NCI-H2081 (cell line): Measurements from ENCODE around the gene SERPINA9.

Source experiments
- DNase-seq, 2 experiments: peaks; one replicate each; lab custom pipeline; 2025; lab: John Stamatoyannopoulos, UW

The SERPINA9 gene

DNA sequence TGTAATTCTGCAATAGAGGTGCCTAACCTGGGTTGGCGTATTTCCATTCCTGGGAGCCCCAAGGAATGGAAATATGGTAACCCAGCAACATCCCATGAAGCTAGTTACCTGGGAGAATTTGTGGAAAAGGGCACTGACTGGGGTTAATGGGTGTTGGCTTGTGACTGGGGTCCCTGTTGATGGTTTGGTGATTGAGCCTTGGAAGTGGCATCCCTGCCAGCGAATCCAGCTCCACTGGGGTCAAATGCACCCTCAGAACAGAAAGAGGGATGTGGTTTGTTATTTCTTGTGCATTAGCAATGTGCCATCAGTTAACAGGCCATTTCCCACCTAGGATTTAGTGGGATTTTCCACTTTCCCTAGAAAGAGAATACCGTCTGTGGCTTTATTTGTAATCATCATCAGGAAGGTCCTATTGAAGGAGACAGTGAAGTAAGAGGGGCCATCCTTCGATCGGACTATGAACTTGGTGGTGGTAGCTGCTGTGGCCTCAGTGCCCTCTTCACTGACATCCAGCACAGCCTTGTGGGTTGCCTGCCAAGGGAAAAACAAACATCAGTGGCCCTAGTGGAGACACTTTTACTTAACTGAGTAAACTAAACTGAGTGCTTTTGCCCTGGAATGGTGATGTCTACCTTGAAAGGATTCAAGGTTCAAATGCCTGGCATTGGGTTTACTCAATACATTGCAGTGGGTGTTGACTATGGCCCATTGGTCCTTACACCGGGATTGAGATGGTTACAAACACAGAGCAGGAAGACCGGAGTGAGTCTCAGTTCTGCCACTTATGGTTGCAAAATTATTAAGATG, 13.0 kb downstream of the SERPINA9 start:
- DNase-seq = no peak

GRCh38 chr14:94462219-94462551, 13.8 kb downstream of the SERPINA9 start:
- no peak for DNase-seq

- DNase-seq = no peak
These were observed 14.3 kb downstream of the SERPINA9 start for GRCh38 chr14:94461526-94462218.

GRCh38 chr14:94460631-94461416, 15.2 kb downstream of the SERPINA9 start:
- DNase-seq = no peak

GRCh38 chr14:94458558-94459205, 17.3 kb downstream of the SERPINA9 start:
- DNase-seq = no peak

DNA sequence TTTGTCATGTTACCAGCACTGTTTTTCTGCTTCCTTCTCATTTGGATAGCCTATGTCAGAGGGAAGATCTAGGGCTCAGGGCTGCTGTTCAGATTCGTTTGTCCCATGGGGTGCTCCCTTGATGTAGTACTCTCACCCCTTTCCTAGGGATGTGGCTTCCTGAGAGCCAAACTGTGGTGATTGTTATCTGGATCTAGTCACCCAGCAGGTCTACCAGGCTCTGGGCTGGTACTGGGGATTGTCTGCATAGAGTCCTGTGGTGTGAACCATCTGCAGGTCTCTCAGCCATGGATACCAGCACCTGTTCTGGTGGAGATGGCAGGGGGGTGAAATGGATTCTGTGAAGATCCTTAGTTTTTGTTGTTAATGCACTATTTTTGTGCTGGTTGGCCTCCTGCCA, 17.9 kb downstream of the SERPINA9 start:
- no peak for DNase-seq

DNA sequence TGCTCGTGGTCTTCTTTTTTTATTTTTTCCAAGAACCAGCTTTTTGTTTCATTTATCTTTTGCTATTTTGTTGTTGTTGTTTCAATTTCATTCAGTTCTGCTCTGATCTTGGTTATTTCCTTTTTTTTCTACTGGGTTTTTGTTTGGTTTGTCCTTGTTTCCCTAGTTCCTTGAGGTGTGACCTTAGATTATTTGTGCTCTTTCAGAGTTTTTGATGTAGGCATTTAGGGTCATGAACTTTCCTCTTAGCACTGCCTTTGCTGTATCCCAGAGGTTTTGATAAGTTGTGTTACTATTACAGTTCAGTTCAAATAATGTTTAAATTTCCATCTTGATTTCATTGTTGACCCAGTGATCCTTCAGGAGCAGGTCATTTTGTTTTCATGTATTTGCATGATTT, 20.1 kb downstream of the SERPINA9 start:
- no peak for DNase-seq

DNA sequence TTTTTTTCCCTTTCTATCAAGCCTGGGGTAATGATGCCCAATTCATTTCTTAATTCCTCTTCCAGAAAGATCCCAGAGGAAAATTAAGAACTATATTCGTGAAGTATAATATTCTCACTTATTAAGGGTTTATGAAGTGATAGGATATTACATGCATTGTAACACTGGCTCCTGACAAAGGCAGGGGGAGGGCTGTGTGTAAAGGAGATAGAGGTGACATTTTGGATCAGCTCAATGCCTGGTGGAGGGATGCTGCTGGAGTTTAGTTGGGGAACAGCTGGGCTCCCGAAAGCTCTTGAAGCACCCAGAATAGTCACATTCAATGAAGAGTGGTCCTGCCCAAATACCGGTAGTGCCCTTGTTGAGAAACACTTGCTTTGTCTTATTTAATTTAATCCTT, 24.2 kb downstream of the SERPINA9 start:
- DNase-seq = no peak

- DNase-seq = no peak
These were observed 24.8 kb downstream of the SERPINA9 start for GRCh38 chr14:94451091-94451771.

- DNase-seq = no peak
These were observed 25.3 kb downstream of the SERPINA9 start for GRCh38 chr14:94450722-94451090.

GRCh38 chr14:94449930-94450329, 26.1 kb downstream of the SERPINA9 start:
- no peak for DNase-seq

DNA sequence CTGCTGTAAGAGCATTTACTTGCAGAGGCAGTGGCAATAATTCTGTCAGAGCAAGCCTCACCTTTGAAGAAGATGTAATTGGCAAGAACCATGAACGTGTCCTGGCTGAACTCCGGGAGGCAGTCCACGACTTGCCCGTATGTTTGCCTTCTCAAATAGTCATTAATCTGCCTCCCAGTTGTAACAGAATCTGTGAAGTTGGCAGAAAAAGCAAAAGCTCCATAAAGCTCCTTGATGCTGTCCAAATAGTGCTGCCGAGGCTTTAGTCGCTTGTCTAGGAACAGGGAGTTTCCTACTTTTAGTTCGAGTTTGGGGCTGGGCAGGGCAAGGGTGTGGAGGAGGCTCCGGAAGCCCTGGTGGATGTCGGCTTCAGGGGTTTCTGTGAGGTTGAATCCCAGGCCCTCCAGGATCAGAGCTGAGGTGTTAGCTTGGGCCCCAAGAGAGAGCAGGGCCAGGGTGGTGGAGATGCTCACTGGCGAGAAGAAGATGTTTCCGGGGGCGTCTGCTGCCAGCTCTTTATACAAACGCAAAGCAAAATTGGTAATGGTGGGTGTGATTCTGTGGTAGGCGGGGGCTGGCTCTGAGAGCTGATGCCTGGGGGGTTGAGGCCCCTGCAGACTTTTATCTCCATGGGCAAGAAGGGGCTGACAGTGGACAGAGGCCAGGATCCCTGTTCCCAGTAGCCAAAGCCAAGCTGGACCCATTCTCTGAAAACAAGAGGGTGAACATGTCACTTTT, 27.8 kb downstream of the SERPINA9 start:
- no peak for DNase-seq

GRCh38 chr14:94447206-94447605, 28.8 kb downstream of the SERPINA9 start:
- no peak for DNase-seq

DNA sequence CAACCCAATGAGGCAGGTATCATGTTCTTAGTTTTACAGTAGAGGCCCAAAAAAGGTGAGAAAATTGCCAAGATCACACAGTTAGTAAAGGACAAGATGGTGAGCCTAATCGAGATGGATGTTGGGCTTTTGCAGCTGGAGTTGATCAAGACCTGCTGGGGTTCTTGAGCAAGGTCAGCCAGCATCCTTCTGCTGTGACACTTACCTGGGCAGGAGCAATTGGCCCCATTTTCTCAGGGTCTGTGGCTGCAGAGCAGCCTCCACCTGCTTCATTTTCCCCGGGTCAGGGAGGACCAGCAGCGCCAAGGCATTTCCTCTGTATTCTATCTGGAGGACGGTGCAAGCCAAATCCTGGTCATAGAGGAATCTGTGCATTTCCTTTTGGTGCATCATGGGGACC, 29.9 kb downstream of the SERPINA9 start:
- no peak for DNase-seq

GRCh38 chr14:94445003-94445402, 31.0 kb downstream of the SERPINA9 start:
- DNase-seq = no peak

GRCh38 chr14:94441531-94442205, 34.3 kb downstream of the SERPINA9 start:
- no peak for DNase-seq

DNA sequence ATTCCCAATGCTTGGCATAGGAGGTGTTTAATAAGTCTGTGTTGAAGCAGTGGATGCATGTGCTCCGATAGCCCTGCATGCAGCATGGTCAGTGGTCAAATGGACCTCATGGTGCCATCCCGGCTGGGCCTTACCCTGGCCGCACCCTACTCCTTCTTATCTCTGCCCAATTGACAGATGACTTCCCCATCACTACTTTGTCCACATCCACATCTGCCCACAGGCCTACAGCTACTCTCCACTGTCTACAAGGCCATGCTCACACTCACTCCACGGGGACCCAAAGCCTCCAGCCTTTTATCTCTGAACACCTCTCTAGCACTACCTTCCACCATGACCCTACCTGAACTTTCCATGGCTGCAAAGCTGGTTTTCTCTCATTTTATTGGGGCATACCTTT, 34.9 kb downstream of the SERPINA9 start:
- DNase-seq = no peak

DNA sequence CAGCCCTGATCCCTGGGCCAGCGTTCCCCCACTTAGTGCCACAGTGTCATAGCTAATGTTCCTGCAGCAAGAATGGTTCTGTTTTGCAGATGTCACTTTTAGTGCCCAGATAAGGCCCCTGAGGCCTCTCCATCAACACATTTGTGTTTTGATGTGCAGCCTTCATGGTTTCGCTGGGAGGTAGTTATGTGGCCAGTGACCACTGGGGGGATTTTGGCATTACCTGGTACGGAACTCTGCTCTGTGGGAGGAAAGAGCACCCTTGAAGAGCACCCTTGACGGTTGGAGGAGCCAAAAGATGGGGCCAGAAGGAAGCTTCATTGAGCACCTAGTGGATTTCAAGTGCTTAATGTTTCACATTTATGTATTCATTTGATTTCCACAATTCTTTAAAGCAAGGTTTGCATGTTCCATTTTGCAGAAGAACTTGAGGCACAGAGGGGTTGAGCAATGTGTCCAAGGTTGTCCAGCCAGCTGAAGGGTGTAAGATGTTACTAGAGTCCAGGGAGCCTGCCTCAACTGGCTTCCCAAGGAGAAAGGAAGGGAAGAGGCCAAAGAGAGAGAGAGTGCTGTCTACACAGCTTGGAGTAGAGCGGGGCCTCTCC, 36.4 kb downstream of the SERPINA9 start:
- DNase-seq = no peak

DNA sequence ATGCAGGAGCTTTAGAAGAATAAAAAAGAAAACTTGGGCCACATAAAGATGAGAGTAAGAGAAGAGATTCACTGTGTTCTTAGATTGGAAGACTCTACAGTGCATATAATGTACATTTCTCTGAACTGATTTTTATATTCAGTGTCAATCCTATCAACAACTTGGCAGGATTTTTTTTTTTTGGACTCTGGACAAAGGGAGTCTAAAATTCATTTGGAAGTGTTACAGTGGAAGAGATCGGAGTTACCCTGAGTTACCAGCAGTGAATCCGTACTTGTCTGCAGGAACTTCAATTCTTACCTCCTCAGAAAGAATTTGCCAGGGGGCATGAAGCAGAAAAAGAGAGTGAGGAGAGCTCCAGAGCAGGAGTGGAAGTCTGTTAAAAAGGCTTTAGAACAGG, 47.4 kb downstream of the SERPINA9 start:
- DNase-seq = no peak

GRCh38 chr14:94427016-94427613, 48.9 kb downstream of the SERPINA9 start:
- DNase-seq = no peak
